Gastroesophageal sphincter (tissue), 3 donors: ENCODE measurements around the gene CTNNA3.

Experiments
- CTCF ChIP-seq, 4 experiments: fragments of 200-600 bp in 2 of 4; fragments of 450-650 bp in 2 of 4; sonication (generic) in 1 of 4; IDR thresholded peaks; one replicate each; pipeline ENCODE4 v1.5.1; 2017 to 2019; ENCODE audit warnings: antibody characterized with exemption in 4 of 4, mild to moderate bottlenecking in 2 of 4, moderate library complexity in 2 of 4
- EP300 ChIP-seq: sonication (generic); formaldehyde crosslinking; IDR thresholded peaks from one replicate; pipeline ENCODE4 v1.6.1; 2017; ENCODE audit warnings: antibody characterized with exemption, mild to moderate bottlenecking
- POLR2A ChIP-seq, 2 donors: fragments of 450-650 bp; IDR thresholded peaks; one replicate each; pipeline ENCODE4 v1.6.1; 2017; ENCODE audit warnings: antibody characterized with exemption in 2 of 2, mild to moderate bottlenecking in 2 of 2, moderate library complexity in 1 of 2
- POLR2AphosphoS5 ChIP-seq: sonication (generic); formaldehyde crosslinking; IDR thresholded peaks from one replicate; pipeline ENCODE4 v1.6.1; 2017; ENCODE audit warnings: antibody characterized with exemption

GRCh38 chr10:66673071-66673470 is 1022.9 kb downstream of the CTNNA3 start:
- TF ChIP-seq CTCF (IDR thresholded peaks at IDR 0.05) (no peak), POLR2A (IDR thresholded peaks at IDR 0.05) (no peak), EP300 (no peak), POLR2AphosphoS5 (no peak)
